A549 (cell line): ENCODE results near the gene ST8SIA4. TPM values are rescaled to one million over a fixed set of nuclear protein-coding genes. Genes with fewer than 3 reads are reported as not detected.

ENCODE experiments used
- ATAC-seq, 2 experiments: fragments of 200-7000 bp in 1 of 2; fragments of >200 bp in 1 of 2; cut with Nextera tagmentation in 1 of 2; cut with Tn5 transposase in 1 of 2; 3 replicates each; pipeline versions ENCODE4 v1.8.0 to v1.9.1; 2018 to 2020; ENCODE audit warnings: mild to moderate bottlenecking in 1 of 2, moderate library complexity in 1 of 2
- CTCF ChIA-PET: fragments of 300-600 bp; sonication (Branson Sonifier 250); formaldehyde crosslinking; extraction: SDS; loops from one replicate; lab custom pipeline; 2021; ENCODE audit warnings: antibody characterized with exemption, inconsistent platforms; lab: Yijun Ruan, JAX
- POLR2A ChIA-PET: fragments of 350-600 bp; formaldehyde crosslinking; extraction: SDS; loops from one replicate; lab custom pipeline; 2021; ENCODE audit warnings: antibody characterized with exemption, inconsistent platforms; lab: Yijun Ruan, JAX
- DNase-seq, 2 experiments: peaks; one replicate each; pipeline versions ENCODE4 v3.0.0 to v3.0.0-alpha.2; 2011 to 2016; ENCODE audit warnings: low read depth in 1 of 2, low spot score in 1 of 2
- FAIRE-seq: peaks from 2 replicates; lab custom pipeline; 2011; peaks lifted over from hg19 to GRCh38; lab: Jason Lieb, UNC
- H3K27ac ChIP-seq, 2 experiments: fragments of >200 bp; sonication (Bioruptor Twin); formaldehyde crosslinking; 3 replicates each; pipeline ENCODE4 v1.5.1; 2016 to 2017
- H3K4me1 ChIP-seq: fragments of >200 bp; sonication (Bioruptor Twin); formaldehyde crosslinking; 3 replicates; pipeline ENCODE4 v1.6.1; 2016
- H3K4me2 ChIP-seq: fragments of >200 bp; sonication (Bioruptor Twin); formaldehyde crosslinking; 3 replicates; pipeline ENCODE4 v1.6.1; 2016
- H3K4me3 ChIP-seq: fragments of >200 bp; sonication (Bioruptor Twin); formaldehyde crosslinking; 3 replicates; pipeline ENCODE4 v1.5.1; 2016
- H3K9me3 ChIP-seq: fragments of >200 bp; sonication (Bioruptor Twin); formaldehyde crosslinking; 3 replicates; pipeline ENCODE4 v1.6.1; 2016
- BHLHE40 ChIP-seq: IDR thresholded peaks from 2 replicates; pipeline ENCODE4 v1.6.1; 2012; ENCODE audit warnings: low read depth, low read length, inconsistent platforms
- CBX2 ChIP-seq: fragments of 200-600 bp; sonication (generic); IDR thresholded peaks from 2 replicates; pipeline ENCODE4 v1.6.1; 2016; ENCODE audit warnings: low read depth, mild to moderate bottlenecking, borderline replicate concordance
- CEBPB ChIP-seq, 2 experiments: fragments of >200 bp in 1 of 2; sonication (Bioruptor Twin) in 1 of 2; formaldehyde crosslinking in 1 of 2; IDR thresholded peaks; 2 replicates each; pipeline ENCODE4 v1.6.1; 2012 to 2016
- CHD2 ChIP-seq: fragments of 150-350 bp; IDR thresholded peaks from 2 replicates; pipeline ENCODE4 v1.6.1; 2014; ENCODE audit warnings: low read length; ENCODE audit not compliant: partially characterized antibody
- EHMT2 ChIP-seq: fragments of 200-600 bp; sonication (generic); IDR thresholded peaks from 2 replicates; pipeline ENCODE4 v1.6.1; 2016; ENCODE audit warnings: antibody characterized with exemption, low read depth, mild to moderate bottlenecking, moderate library complexity
- EP300 ChIP-seq, 2 experiments: fragments of >200 bp; sonication (Bioruptor Twin); formaldehyde crosslinking; IDR thresholded peaks; 2 replicates in 1 of 2; 3 replicates in 1 of 2; pipeline ENCODE4 v1.6.1; 2016 to 2017
- FOSL2 ChIP-seq, 2 experiments: fragments of 450-650 bp in 1 of 2; fragments of >200 bp in 1 of 2; sonication (Bioruptor Twin) in 1 of 2; formaldehyde crosslinking; IDR thresholded peaks; 2 replicates each; pipeline versions ENCODE4 v1.5.0 to v1.6.1; 2016 to 2020; ENCODE audit warnings: mild to moderate bottlenecking in 1 of 2, moderate library complexity in 1 of 2
- HOXA7 ChIP-seq: fragments of 250-450 bp; sonication (Bioruptor Pico); IDR thresholded peaks from 2 replicates; pipeline ENCODE4 v1.5.0; 2020; ENCODE audit warnings: mild to moderate bottlenecking, moderate library complexity
- KDM1A ChIP-seq: fragments of 200-600 bp; sonication (generic); IDR thresholded peaks from 2 replicates; pipeline ENCODE4 v1.6.1; 2016; ENCODE audit warnings: low read depth, mild to moderate bottlenecking
- MYC ChIP-seq: IDR thresholded peaks from 2 replicates; pipeline ENCODE4 v1.6.1; 2012; ENCODE audit warnings: mild to moderate bottlenecking, inconsistent platforms, low read length, improper control_type of control experiment, borderline replicate concordance
- POLR2A ChIP-seq: IDR thresholded peaks from 2 replicates; pipeline ENCODE4 v1.6.1; 2012; ENCODE audit warnings: mild to moderate bottlenecking, low read length
- RAD21 ChIP-seq, 2 experiments: fragments of >200 bp in 1 of 2; sonication (Bioruptor Twin) in 1 of 2; formaldehyde crosslinking in 1 of 2; IDR thresholded peaks in 1 of 2; conservative IDR thresholded peaks in 1 of 2; 2 replicates in 1 of 2; 3 replicates in 1 of 2; pipeline ENCODE4 v1.6.1; 2012 to 2018; ENCODE audit warnings: inconsistent platforms in 1 of 2
- RNF2 ChIP-seq: fragments of 200-600 bp; sonication (generic); IDR thresholded peaks from 2 replicates; pipeline ENCODE4 v1.6.1; 2016; ENCODE audit warnings: low read depth, mild to moderate bottlenecking, antibody characterized with exemption, moderate library complexity, borderline replicate concordance
- SMC3 ChIP-seq: fragments of >200 bp; sonication (Bioruptor Twin); formaldehyde crosslinking; IDR thresholded peaks from 3 replicates; pipeline ENCODE4 v1.6.1; 2018; ENCODE audit warnings: inconsistent platforms
- TFCP2L1 ChIP-seq: fragments of 250-450 bp; sonication (Bioruptor Pico); IDR thresholded peaks from 2 replicates; pipeline ENCODE4 v1.5.0; 2021; ENCODE audit warnings: mild to moderate bottlenecking
- TP53 ChIP-seq: fragments of 250-450 bp; sonication (Bioruptor Pico); IDR thresholded peaks from 2 replicates; pipeline ENCODE4 v1.5.0; 2021; ENCODE audit warnings: mild to moderate bottlenecking, moderate library complexity
- ZNF302 ChIP-seq: fragments of 250-450 bp; sonication (Bioruptor Pico); IDR thresholded peaks from 2 replicates; pipeline ENCODE4 v1.9.0; 2021; ENCODE audit warnings: inconsistent platforms, mild to moderate bottlenecking, moderate library complexity
- WGBS: methylation state at CpG from one replicate; pipeline ENCODE4 v1.1.6; 2017; ENCODE audit errors: missing lambda C conversion rate; 5-methylcytosine and 5-hydroxymethylcytosine counted together
- polyA plus RNA-seq, 4 experiments: library from polyadenylated mRNA; depleted of rRNA in 3 of 4; stranded (reverse); fragments of >200 nt; fragmentation: RNase III in 1 of 4; extraction: RNeasy Plus Mini Kit Qiagen cat#74134 plus additional on column Dnase treatment in 1 of 4; gene quantifications; 2 replicates in 3 of 4; 3 replicates in 1 of 4; pipeline ENCODE4 v1.2.3, GENCODE V29; 2011 to 2017
- TF ChIP-seq, protein P1 (sequence below): IDR thresholded peaks from 2 replicates; pipeline ENCODE4 v1.6.1; 2012
- TF ChIP-seq, protein P2 (sequence below): fragments of >200 bp; sonication (Bioruptor Twin); formaldehyde crosslinking; IDR thresholded peaks from 3 replicates; pipeline ENCODE4 v1.5.1; 2016
- TF ChIP-seq, protein P3 (sequence below): IDR thresholded peaks from 2 replicates; pipeline ENCODE4 v1.6.1; 2012
- TF ChIP-seq, protein P4 (sequence below): fragments of 250-450 bp; sonication (Bioruptor Pico); IDR thresholded peaks from 2 replicates; pipeline ENCODE4 v1.5.0; 2020; ENCODE audit warnings: low read depth, mild to moderate bottlenecking, moderate library complexity
- TF ChIP-seq, protein P5 (sequence below): fragments of 150-350 bp; IDR thresholded peaks from 2 replicates; pipeline ENCODE4 v1.6.1; 2014; ENCODE audit warnings: low read depth, mild to moderate bottlenecking, low read length
- TF ChIP-seq, protein P6 (sequence below): fragments of >200 bp; sonication (Bioruptor Twin); formaldehyde crosslinking; IDR thresholded peaks from 2 replicates; pipeline ENCODE4 v1.6.1; 2016

ST8SIA4 gene
- polyA plus RNA-seq, 2 of the 4 experiments (the other 2 are of a cell fraction): 0.85 to 7.1 TPM

DNA sequence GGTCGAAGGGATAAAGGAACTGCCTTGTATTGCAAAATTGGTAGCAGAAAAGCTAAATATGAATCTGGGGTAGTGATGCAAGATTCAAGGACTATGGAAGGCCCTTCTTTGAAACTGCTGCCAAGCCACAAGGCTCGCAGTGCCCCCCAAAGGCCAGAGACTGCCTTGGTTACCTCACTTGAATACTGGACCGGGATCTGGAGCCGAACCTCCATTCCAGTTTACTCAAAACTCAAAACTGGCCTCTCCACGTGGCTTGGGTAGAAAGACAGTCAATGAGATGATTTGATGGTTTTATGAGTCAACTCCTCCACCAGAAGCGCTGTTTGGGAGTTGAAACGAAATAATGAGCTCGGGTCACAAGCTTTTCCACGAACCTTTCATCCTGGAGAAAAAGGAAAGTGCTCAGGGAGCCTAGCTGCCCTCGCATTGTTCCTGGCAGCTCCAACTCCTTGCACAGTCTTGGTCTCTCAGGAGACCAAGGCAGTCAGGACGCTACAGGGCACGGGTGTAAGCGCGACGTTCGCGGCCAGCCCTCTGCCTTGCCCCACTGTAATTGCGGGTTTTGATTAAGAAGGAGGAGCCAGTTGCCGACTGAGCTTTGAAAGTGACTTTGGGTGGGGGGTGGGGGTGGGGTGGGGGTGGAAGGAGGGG lies 2.8 kb downstream of the ST8SIA4 start:
- ATAC-seq (peak; percentile 27 to 52; a peak in 4 of 6 replicates), FAIRE-seq (no peak)
- H3K4me2 ChIP-seq: peak overlapping the region; percentile 91
- H3K9me3 ChIP-seq: no peaks in the 10 kb centered on the region
- CTCF ChIA-PET: interaction anchor here (0.7 to 1.6 kb wide), 5 partner anchors 11 to 365 kb away, joined by 3 to 4 read pairs (median 4); partner anchors contain the start of gene FAM174A
- TF ChIP-seq CEBPB (IDR thresholded peaks at IDR 0.05): peak in 1 of 2 experiments; percentile 36; a peak in 1 of 4 replicates
- peak; percentile 34; the same call in 1 of the 2 replicates for TF ChIP-seq EHMT2
- no peak for TF ChIP-seq FOSL2 (IDR thresholded peaks at IDR 0.05)
- no peak for TF ChIP-seq FOSL2 (CRISPR knock-in tag; IDR thresholded peaks at IDR 0.05)
- TF ChIP-seq POLR2A: peak; percentile 10
- peak; percentile 53 to 56 for TF ChIP-seq RAD21 (conservative IDR thresholded peaks at IDR 0.05 in 1 of 2, IDR thresholded peaks at IDR 0.05 in 1 of 2)
- TF ChIP-seq MYC: peak; percentile 35; the same call in 1 of the 2 replicates
- TF ChIP-seq, protein P1, sequence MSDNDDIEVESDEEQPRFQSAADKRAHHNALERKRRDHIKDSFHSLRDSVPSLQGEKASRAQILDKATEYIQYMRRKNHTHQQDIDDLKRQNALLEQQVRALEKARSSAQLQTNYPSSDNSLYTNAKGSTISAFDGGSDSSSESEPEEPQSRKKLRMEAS: peak; percentile 69
- TF ChIP-seq, protein P2, sequence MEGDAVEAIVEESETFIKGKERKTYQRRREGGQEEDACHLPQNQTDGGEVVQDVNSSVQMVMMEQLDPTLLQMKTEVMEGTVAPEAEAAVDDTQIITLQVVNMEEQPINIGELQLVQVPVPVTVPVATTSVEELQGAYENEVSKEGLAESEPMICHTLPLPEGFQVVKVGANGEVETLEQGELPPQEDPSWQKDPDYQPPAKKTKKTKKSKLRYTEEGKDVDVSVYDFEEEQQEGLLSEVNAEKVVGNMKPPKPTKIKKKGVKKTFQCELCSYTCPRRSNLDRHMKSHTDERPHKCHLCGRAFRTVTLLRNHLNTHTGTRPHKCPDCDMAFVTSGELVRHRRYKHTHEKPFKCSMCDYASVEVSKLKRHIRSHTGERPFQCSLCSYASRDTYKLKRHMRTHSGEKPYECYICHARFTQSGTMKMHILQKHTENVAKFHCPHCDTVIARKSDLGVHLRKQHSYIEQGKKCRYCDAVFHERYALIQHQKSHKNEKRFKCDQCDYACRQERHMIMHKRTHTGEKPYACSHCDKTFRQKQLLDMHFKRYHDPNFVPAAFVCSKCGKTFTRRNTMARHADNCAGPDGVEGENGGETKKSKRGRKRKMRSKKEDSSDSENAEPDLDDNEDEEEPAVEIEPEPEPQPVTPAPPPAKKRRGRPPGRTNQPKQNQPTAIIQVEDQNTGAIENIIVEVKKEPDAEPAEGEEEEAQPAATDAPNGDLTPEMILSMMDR: peak; percentile 44
- TF ChIP-seq ZNF302 (CRISPR knock-in tag): no peak
- TF ChIP-seq, all 56 proteins: peak for 7
- 1% methylated on average over 16 of the region's 19 CpGs for WGBS
- H3K27ac ChIP-seq: peak overlapping the region; percentile 57 to 79
- peak in 1 of 2 experiments; percentile 53 for DNase-seq
- peak overlapping the region; percentile 63 for H3K4me3 ChIP-seq
- H3K4me1 ChIP-seq: peaks cover 11% of the 10 kb centered on the region; the same call in 1 of the 3 replicates
- POLR2A ChIA-PET: no interaction called here

DNA sequence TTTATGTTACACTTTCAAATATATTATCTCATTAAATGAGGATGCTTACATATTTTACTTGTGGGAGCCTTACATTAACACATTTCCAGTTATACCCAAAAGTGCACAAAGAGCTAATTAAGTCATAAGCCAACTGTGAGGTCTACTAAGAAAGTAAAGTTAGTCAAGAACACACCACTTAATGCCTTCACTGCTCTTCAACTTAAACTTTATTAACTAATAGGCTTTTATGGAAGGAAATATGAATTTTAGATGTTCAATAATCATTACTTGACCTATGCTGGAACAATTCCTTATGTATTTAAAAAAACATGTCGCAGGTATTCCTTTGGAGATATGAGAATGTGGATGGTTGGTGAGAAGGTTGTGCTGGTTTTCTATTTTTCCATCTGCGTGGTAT lies 3.4 kb downstream of the ST8SIA4 start:
- ChIA-PET POLR2A (no interaction called here), CTCF (interaction anchor here (0.8 to 1.6 kb wide), 4 partner anchors 10 to 364 kb away, joined by 3 to 4 read pairs (median 4); partner anchors contain the start of gene FAM174A)
- 93% methylated on average over 2 of the region's 2 CpGs for WGBS
- H3K4me1 ChIP-seq: peaks cover 11% of the 10 kb centered on the region; the same call in 1 of the 3 replicates
- DNase-seq (no peak), ATAC-seq (no peak), FAIRE-seq (no peak)
- peak overlapping the region; percentile 91 for H3K4me2 ChIP-seq
- no peaks in the 10 kb centered on the region for H3K9me3 ChIP-seq
- peak overlapping the region; percentile 63; the same call in 2 of the 3 replicates for H3K4me3 ChIP-seq
- TF ChIP-seq KDM1A (no peak), POLR2A (no peak), SMC3 (no peak), TFCP2L1 (CRISPR knock-in tag) (no peak), CHD2 (no peak), TP53 (CRISPR knock-in tag) (no peak), CBX2 (no peak), BHLHE40 (no peak), RNF2 (no peak), EP300 (IDR thresholded peaks at IDR 0.05) (no peak), HOXA7 (CRISPR knock-in tag) (no peak), EHMT2 (no peak), FOSL2 (IDR thresholded peaks at IDR 0.05) (no peak), FOSL2 (CRISPR knock-in tag; IDR thresholded peaks at IDR 0.05) (no peak)
- TF ChIP-seq, protein P3, sequence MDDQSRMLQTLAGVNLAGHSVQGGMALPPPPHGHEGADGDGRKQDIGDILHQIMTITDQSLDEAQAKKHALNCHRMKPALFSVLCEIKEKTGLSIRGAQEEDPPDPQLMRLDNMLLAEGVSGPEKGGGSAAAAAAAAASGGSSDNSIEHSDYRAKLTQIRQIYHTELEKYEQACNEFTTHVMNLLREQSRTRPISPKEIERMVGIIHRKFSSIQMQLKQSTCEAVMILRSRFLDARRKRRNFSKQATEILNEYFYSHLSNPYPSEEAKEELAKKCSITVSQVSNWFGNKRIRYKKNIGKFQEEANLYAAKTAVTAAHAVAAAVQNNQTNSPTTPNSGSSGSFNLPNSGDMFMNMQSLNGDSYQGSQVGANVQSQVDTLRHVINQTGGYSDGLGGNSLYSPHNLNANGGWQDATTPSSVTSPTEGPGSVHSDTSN: no peak
- TF ChIP-seq, protein P4, sequence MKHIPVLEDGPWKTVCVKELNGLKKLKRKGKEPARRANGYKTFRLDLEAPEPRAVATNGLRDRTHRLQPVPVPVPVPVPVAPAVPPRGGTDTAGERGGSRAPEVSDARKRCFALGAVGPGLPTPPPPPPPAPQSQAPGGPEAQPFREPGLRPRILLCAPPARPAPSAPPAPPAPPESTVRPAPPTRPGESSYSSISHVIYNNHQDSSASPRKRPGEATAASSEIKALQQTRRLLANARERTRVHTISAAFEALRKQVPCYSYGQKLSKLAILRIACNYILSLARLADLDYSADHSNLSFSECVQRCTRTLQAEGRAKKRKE: no peak
- TF ChIP-seq, protein P5, sequence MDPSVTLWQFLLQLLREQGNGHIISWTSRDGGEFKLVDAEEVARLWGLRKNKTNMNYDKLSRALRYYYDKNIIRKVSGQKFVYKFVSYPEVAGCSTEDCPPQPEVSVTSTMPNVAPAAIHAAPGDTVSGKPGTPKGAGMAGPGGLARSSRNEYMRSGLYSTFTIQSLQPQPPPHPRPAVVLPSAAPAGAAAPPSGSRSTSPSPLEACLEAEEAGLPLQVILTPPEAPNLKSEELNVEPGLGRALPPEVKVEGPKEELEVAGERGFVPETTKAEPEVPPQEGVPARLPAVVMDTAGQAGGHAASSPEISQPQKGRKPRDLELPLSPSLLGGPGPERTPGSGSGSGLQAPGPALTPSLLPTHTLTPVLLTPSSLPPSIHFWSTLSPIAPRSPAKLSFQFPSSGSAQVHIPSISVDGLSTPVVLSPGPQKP: no peak
- TF ChIP-seq, protein P6, sequence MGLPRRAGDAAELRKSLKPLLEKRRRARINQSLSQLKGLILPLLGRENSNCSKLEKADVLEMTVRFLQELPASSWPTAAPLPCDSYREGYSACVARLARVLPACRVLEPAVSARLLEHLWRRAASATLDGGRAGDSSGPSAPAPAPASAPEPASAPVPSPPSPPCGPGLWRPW: no peak
- TF ChIP-seq, protein P1: no peak
- H3K27ac ChIP-seq: peak overlapping the region; percentile 57 to 79; a peak in 3 of 6 replicates
